Loucy (cell line): Measurements from ENCODE around the gene SDS.

Source experiments
- H2AFZ ChIP-seq: fragments of 200-600 bp; sonication (generic); 2 replicates; pipeline ENCODE4 v1.6.0; 2016; ENCODE audit warnings: antibody characterized with exemption, mild to moderate bottlenecking, low read length, moderate library complexity
- H3F3A ChIP-seq: fragments of 200-600 bp; 2 replicates; pipeline ENCODE4 v1.6.0; 2016; ENCODE audit warnings: antibody characterized with exemption, low read depth, mild to moderate bottlenecking
- H3K27me3 ChIP-seq: fragments of 200-600 bp; sonication (generic); 2 replicates; pipeline ENCODE4 v1.6.1; 2014; ENCODE audit warnings: low read length, mild to moderate bottlenecking; ENCODE audit not compliant: insufficient read depth, poor library complexity, severe bottlenecking
- H3K36me3 ChIP-seq: fragments of 200-600 bp; sonication (generic); 2 replicates; pipeline ENCODE4 v1.6.1; 2016; ENCODE audit warnings: low read length; ENCODE audit not compliant: insufficient read depth
- H3K4me1 ChIP-seq: fragments of 200-600 bp; sonication (generic); 2 replicates; pipeline ENCODE4 v1.5.1; 2014; ENCODE audit warnings: low read length, mild to moderate bottlenecking; ENCODE audit not compliant: insufficient read depth, poor library complexity, severe bottlenecking
- H3K4me2 ChIP-seq: fragments of 200-600 bp; sonication (generic); 2 replicates; pipeline ENCODE4 v1.6.0; 2014; ENCODE audit warnings: antibody characterized with exemption, low read length, low read depth, mild to moderate bottlenecking; ENCODE audit not compliant: poor library complexity, severe bottlenecking
- H3K4me3 ChIP-seq: fragments of 200-600 bp; sonication (generic); 2 replicates; pipeline ENCODE4 v1.5.1; 2014; ENCODE audit warnings: low read length, mild to moderate bottlenecking, mixed read lengths; ENCODE audit not compliant: poor library complexity, severe bottlenecking
- H3K79me2 ChIP-seq: fragments of 200-600 bp; sonication (generic); 2 replicates; pipeline ENCODE4 v1.6.1; 2014; ENCODE audit warnings: low read length; ENCODE audit not compliant: insufficient read depth
- H3K9ac ChIP-seq: fragments of 200-600 bp; sonication (generic); 2 replicates; pipeline ENCODE4 v1.6.0; 2014; ENCODE audit warnings: mild to moderate bottlenecking, low read depth, low read length, moderate library complexity; ENCODE audit not compliant: poor library complexity, severe bottlenecking
- H3K9me2 ChIP-seq: fragments of 200-600 bp; sonication (generic); replicated peaks from 2 replicates; pipeline ENCODE4 v1.6.1; 2016; ENCODE audit warnings: low read depth, low read length, mixed read lengths
- H3K9me3 ChIP-seq: fragments of 200-600 bp; sonication (generic); 2 replicates; pipeline ENCODE4 v1.6.1; 2014; ENCODE audit warnings: mild to moderate bottlenecking, antibody characterized with exemption, low read length, low read depth; ENCODE audit not compliant: insufficient read depth
- H4K20me1 ChIP-seq: fragments of 200-600 bp; sonication (generic); 2 replicates; pipeline ENCODE4 v1.6.0; 2014; ENCODE audit warnings: antibody characterized with exemption, low read length, mild to moderate bottlenecking; ENCODE audit not compliant: insufficient read depth, poor library complexity, severe bottlenecking
- CTCF ChIP-seq: fragments of 200-600 bp; sonication (generic); conservative IDR thresholded peaks from 2 replicates; pipeline ENCODE4 v1.5.1; 2014; ENCODE audit warnings: mild to moderate bottlenecking, antibody characterized with exemption, low read length
- EZH2phosphoT487 ChIP-seq: fragments of 200-600 bp; IDR thresholded peaks from 2 replicates; pipeline ENCODE4 v1.6.1; 2018; ENCODE audit warnings: antibody characterized with exemption, mild to moderate bottlenecking, moderate library complexity, borderline replicate concordance

SDS gene

GRCh38 chr12:113396828-113397496, 6.7 kb downstream of the SDS start:
- no peaks in the 10 kb centered on the region for H3K36me3 ChIP-seq
- H3K9me2 ChIP-seq, result no peaks in the 10 kb centered on the region
- H3K4me3 ChIP-seq, result no peak overlapping the region
- no peaks in the 10 kb centered on the region for H4K20me1 ChIP-seq
- H2AFZ ChIP-seq, result no peak overlapping the region
- H3K4me1 ChIP-seq, result no peaks in the 10 kb centered on the region
- no peaks in the 10 kb centered on the region for H3K79me2 ChIP-seq
- no peaks in the 10 kb centered on the region for H3K9me3 ChIP-seq
- TF ChIP-seq CTCF (no peak), EZH2phosphoT487 (no peak)
- H3K4me2 ChIP-seq, result no peak overlapping the region
- no peaks in the 10 kb centered on the region for H3K27me3 ChIP-seq
- H3F3A ChIP-seq, result no peaks in the 10 kb centered on the region
- H3K9ac ChIP-seq, result no peak overlapping the region

GRCh38 chr12:113396200-113396599, 7.5 kb downstream of the SDS start:
- Histone ChIP-seq H3K4me1 (no peaks in the 10 kb centered on the region), H3K9me3 (no peaks in the 10 kb centered on the region), H2AFZ (no peak overlapping the region), H3K9me2 (no peaks in the 10 kb centered on the region), H4K20me1 (no peaks in the 10 kb centered on the region), H3K36me3 (no peaks in the 10 kb centered on the region), H3K9ac (no peak overlapping the region), H3K79me2 (no peaks in the 10 kb centered on the region), H3F3A (no peaks in the 10 kb centered on the region), H3K27me3 (no peaks in the 10 kb centered on the region), H3K4me2 (no peak overlapping the region), H3K4me3 (no peak overlapping the region)
- TF ChIP-seq EZH2phosphoT487 (no peak), CTCF (no peak)

- Histone ChIP-seq H2AFZ (no peak overlapping the region), H3K27me3 (no peaks in the 10 kb centered on the region), H3K4me2 (no peak overlapping the region), H3K4me3 (no peak overlapping the region), H4K20me1 (no peaks in the 10 kb centered on the region), H3K36me3 (no peaks in the 10 kb centered on the region), H3K79me2 (no peaks in the 10 kb centered on the region), H3F3A (no peaks in the 10 kb centered on the region), H3K4me1 (no peaks in the 10 kb centered on the region), H3K9me3 (no peaks in the 10 kb centered on the region), H3K9ac (no peak overlapping the region), H3K9me2 (no peaks in the 10 kb centered on the region)
- TF ChIP-seq EZH2phosphoT487, result no peak
- no peak for TF ChIP-seq CTCF
These were observed 8.6 kb downstream of the SDS start for GRCh38 chr12:113395119-113395518.
